Frontal cortex (tissue), 4 donors: ENCODE measurements around the gene PTOV1. TPM values are rescaled to one million over a fixed set of nuclear protein-coding genes. Genes with fewer than 3 reads are reported as not detected.

Source experiments
- DNase-seq, 2 donors: peaks; one replicate each; pipeline ENCODE4 v3.0.0; 2012; ENCODE audit warnings: low spot score in 2 of 2
- FAIRE-seq: peaks from 2 replicates; lab custom pipeline; 2012; peaks lifted over from hg19 to GRCh38; lab: Jason Lieb, UNC
- total RNA-seq: library from RNA; depleted of rRNA; stranded (reverse); fragments of >200 nt; gene quantifications from one replicate; pipeline ENCODE4 v1.2.3, GENCODE V29; 2014
- donor health status: control.
- donor health status: control.
- donor health status: control.

Gene PTOV1
- total RNA-seq, 1 donor from 2014 or later, result 109 TPM

- no peak for FAIRE-seq
- DNase-seq, result no peak
Measured at GRCh38 chr19:49870309-49870901, 19.4 kb downstream of the PTOV1 start.

- no peak for DNase-seq
- no peak for FAIRE-seq
Measured at GRCh38 chr19:49871349-49871985, 20.5 kb downstream of the PTOV1 start.

GRCh38 chr19:49872245-49873128 lies 21.5 kb downstream of the PTOV1 start:
- DNase-seq (no peak), FAIRE-seq (no peak)

- FAIRE-seq (no peak), DNase-seq (no peak)
Measured at GRCh38 chr19:49873129-49873521, 22.2 kb downstream of the PTOV1 start.

GRCh38 chr19:49873834-49874233 lies 22.9 kb downstream of the PTOV1 start:
- no peak for DNase-seq
- FAIRE-seq, result no peak

- no peak for DNase-seq
- no peak for FAIRE-seq
Measured at GRCh38 chr19:49874503-49875157, 23.7 kb downstream of the PTOV1 start.

GRCh38 chr19:49875177-49875576 lies 24.2 kb downstream of the PTOV1 start:
- DNase-seq (no peak), FAIRE-seq (no peak)

GRCh38 chr19:49875857-49876421 lies 25.0 kb downstream of the PTOV1 start:
- DNase-seq (no peak), FAIRE-seq (no peak)

GRCh38 chr19:49876422-49877019 lies 25.6 kb downstream of the PTOV1 start:
- FAIRE-seq (peak; percentile 76), DNase-seq (peak; percentile 88 to 92)

GRCh38 chr19:49877020-49877878 lies 26.3 kb downstream of the PTOV1 start, which contains the start of the genes AKT1S1 and TBC1D17:
Gene AKT1S1, minus strand, starts transcription at chr19:49877355. Its CDS starts 4,060 bp downstream, at chr19:49873295.
Gene TBC1D17, plus strand, starts transcription at chr19:49877702. Its CDS starts 22 bp downstream, at chr19:49877724.
- DNase-seq (peak; percentile 94 to 96), FAIRE-seq (peak; percentile 98)

GRCh38 chr19:49877879-49878743 lies 27.2 kb downstream of the PTOV1 start:
- DNase-seq (peak; percentile 95 to 98), FAIRE-seq (no peak)

- FAIRE-seq (no peak), DNase-seq (no peak)
Measured at GRCh38 chr19:49878744-49879070, 27.7 kb downstream of the PTOV1 start.

- FAIRE-seq (no peak), DNase-seq (no peak)
Measured at GRCh38 chr19:49879243-49879963, 28.4 kb downstream of the PTOV1 start.

- FAIRE-seq, result no peak
Measured at GRCh38 chr19:49880162-49880869, 29.4 kb downstream of the PTOV1 start.

GRCh38 chr19:49881186-49881585 lies 30.2 kb downstream of the PTOV1 start:
- DNase-seq (no peak), FAIRE-seq (no peak)

More at GRCh38 chr19:49880162-49880869, 29.4 kb downstream of the PTOV1 start:
- no peak for DNase-seq

- DNase-seq (no peak), FAIRE-seq (no peak)
Measured at GRCh38 chr19:49881672-49882394, 30.9 kb downstream of the PTOV1 start.
